Activated CD4-positive, CD25-positive, alpha-beta regulatory T cell treated with anti-CD3 and anti-CD28 coated beads, Interleukin-2, amount 50 U/mL, for 24 hours (primary cell): ENCODE results near the gene SNAP29.
"Not testable (repeated sequence)": the region's sequence is repeated elsewhere in the genome, so short reads cannot be mapped to it uniquely, and the experiment has no call there.

Experiments used
- ATAC-seq, 2 donors: fragments of 150-1000 bp; cut with Tn5 transposase; one replicate each; pipeline ENCODE4 v1.10.0; 2021; ENCODE audit warnings: mild to moderate bottlenecking in 1 of 2, moderate library complexity in 1 of 2

The SNAP29 gene

DNA sequence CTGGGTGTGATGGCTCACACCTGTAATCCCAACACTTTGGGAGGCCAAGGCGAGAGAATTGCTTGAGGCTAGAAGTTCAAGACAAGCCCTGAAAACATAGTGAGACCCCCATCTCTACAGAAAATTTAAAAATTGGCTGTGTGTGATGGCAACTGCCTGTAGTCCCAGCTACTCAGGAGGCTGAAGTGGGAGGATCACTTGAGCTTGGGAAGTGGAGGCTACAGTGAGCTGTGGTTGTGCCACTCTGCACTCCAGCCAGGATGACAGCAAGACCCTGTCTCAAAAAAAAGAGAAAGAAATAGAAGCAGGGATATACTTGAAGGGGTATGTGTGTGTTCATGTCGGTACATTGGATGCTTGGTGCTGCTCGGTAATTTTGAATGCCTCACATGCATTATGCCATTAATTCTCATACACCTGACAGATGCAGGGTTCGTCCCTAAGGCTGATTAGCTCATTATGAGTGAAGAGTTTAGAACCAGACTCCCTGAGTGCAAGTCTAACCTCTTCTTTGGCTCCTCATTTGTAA, 72.4 kb downstream of the SNAP29 start:
- no peak for ATAC-seq

DNA sequence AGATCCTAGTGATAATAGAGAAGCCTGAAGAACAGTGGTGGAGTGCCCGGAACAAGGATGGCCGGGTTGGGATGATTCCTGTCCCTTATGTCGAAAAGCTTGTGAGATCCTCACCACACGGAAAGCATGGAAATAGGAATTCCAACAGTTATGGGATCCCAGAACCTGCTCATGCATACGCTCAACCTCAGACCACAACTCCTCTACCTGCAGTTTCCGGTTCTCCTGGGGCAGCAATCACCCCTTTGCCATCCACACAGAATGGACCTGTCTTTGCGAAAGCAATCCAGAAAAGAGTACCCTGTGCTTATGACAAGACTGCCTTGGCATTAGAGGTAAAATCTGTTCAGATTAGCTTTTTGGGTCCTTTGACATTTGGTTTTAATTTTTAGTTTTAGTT, 75.1 kb downstream of the SNAP29 start:
- no peak for ATAC-seq

DNA sequence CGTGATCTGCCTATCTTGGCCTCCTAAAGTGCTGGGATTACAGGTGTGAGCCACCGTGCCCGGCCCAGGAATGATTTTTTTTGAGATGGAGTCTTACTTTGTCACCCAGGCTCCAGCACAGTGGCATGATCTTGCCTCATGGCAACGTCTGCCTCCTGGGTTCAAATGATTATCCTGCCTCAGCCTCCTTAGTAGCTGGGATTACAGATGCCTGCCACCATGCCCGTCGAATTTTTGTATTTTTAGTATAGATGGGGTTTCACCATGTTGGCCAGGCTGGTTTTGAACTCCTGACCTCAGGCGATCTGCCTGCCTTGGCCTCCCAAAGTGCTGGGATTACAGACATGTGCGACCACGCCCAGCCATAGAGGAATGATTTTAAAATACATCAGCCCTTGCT, 76.2 kb downstream of the SNAP29 start:
- ATAC-seq, result not testable (repeated sequence)

DNA sequence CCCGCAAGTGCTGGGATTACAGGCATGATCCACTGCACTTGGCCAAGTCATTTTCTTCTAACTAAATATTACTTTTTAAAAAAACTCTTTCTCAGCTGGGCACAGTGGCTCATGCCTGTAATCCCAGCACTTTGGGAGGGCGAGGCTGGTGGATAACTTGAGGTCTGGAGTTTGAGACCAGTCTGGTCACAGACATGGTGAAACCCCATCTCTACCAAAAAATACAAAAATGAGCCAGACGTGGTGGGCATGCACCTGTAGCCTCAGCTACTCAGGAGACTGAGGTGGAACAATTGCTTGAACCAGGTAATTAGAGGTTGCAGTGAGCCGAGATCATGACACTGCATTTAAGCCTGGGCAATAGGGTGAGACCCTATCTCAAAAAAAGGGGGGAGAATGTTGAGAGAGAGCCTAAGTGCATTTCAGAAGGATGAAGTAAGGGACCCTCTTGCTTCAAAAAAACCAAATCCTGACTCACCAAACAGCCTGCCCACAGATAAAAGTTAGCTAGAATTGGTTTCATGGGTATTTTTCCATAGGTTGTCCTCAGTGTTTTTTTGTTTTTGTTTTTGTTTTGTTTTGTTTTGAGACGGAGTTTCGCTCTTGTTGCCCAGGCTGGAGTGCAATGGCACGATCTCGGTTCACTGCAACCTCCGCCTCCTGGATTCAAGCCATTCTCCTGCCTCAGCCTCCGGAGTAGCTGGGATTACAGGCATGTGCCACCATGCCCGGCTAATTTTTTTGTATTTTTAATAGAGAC, 77.2 kb downstream of the SNAP29 start:
- ATAC-seq, result not testable (repeated sequence)

DNA sequence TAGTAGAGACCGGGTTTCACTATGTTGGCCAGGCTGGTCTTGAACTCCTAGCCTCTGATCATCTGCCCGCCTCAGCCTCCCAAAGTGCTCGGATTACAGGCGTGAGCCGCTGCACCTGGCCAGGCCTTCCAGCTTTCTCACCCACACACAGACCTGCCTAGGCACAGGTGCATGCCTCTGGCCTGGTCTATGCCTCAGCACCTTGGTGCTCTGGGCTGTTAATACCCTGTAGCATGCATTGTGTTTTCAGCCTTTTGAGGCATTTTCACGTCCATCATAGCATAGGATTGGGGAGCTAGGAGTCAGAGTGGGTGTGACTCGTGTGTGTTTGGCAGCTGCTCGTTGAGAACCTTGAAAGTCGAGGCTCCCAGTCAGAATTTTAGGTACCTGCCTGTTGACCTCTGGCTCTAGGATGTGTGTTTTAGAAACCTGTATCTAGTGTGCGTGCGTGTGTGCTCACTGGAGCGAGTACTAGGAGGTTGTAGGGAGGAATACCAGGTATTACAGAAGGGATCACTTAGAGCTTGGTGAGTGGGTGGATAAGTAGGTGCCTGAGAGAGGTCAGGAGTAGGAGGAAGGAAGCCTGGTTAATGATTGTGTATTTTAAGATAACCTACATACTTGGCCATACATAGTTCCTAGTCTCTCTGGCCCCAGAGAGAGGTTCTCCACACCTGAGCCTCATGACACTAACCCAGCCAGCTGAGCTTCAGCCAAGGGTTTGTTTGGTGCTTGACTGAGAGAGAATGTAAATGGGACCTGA, 78.4 kb downstream of the SNAP29 start:
- ATAC-seq, result no peak

DNA sequence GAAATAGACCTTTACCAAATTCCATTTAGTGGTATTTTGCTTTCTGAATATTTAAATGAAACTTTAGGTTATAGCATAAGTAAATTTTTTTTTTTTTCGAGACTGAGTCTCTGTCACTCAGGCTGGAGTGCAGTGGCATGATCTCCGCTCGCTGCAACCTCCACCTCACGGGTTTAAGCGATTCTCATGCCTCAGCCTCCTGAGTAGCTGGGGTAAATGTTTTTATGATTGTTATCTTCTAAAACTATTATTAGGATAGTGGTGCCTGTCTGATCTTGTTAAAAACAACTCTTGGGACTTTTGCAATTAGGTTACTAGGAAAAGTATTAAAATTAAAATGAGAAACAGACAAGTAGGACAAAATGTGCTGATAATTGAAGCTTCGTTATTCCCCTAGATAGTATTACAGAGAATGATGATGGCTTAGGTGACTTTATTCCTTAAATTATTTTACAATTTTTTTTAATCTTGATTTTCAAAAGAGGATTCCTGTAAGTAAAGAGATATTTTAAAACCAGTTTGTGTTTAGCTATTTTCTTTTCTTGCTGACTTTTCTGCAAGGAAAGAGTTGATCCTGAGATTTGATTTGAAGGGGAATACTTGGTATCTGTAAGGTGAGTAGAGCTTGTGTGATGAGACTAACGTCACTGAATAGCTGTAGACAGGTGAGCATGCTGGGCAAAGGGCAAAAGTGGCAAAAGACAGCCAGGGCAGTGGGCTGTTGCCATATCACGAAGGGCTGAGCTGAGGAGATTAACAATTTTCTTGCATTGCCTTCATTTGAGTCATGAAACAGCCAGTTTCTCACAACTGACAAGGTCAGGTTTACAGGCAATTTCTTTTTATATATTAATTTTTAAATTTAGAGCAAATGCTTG, 79.2 kb downstream of the SNAP29 start:
- no peak for ATAC-seq

DNA sequence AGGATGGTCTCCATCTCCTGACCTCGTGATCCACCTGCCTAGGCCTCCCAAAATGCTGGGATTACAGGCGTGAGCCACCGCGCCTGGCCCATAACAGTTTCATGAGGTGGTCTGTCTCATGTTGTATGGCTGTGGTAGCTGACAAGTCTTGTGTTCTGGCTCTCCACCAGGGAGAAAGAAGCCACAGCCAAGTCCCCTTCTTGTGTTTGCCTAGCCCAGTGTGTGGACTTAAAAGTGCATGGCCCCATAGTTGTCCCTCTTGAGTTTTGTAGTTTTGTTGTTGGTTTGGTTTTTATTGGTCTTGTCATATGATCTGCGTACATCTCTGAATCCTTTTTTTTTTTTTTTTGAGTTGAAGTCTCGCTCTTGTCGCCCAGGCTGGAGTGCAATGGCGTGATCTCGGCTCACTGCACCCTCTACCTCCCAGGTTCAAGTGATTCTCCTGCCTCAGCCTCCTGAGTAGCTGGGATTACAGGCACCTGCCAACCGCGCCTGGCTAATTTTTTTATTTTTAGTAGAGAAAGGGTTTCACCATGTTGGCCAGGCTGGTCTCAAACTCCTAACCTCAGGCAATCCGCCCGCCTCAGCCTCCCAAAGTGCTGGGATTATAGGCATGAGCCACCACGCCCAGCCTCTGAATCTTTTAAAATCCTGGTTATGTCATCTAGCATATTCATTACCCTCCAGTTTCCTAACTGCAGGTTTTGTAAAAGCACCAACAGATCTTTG, 80.8 kb downstream of the SNAP29 start:
- not testable (repeated sequence) for ATAC-seq

DNA sequence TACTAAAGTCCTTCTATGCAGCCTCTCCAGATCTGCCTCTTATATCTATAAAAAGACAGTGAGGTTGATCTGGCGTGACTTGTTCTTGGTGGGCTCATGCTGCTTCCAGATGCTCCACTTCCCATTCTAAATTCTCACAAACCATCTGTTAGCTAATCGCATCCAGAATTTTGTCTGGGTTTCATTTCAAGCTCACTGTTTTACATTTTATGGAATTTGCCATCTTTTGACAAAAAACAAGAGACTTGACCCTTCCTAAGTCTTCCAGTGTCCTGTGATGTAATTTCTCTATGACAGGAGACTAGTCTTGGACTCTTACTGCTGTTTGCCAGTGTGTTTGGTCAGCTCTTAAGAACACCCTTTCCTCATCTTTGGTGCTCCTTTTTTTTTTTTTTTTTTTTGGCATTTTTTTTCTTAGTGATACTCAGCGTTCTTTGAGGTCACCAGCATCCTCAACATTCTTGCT, 81.4 kb downstream of the SNAP29 start:
- no peak for ATAC-seq
